ENCODE data around the gene ZC3HAV1L.
A peak's percentile ranks its signal among the peaks of the same experiment; 100 is the strongest.
"Not testable (repeated sequence)": the region's sequence is repeated elsewhere in the genome, so short reads cannot be mapped to it uniquely, and the experiment has no call there.

Gene ZC3HAV1L

DNA sequence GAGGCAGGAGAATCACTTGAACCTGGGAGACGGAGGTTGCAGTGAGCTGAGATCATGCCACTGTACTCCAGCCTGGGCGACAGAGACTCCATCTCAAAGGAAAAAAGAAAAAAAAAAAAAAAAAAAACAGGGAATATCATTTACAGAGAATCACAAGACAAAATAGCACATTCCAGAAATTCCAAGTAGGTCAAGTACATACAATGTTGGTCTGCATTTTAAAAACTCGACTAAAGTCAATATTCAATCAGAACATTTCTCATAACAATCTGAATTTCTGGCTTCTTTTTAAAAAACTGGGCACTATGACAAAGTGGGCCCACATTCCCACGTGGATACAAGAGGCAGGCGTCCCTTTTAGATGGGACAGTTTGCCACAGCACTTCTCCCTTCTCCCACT lies 12.8 kb downstream of the ZC3HAV1L start:
- no peak for DNase-seq (ENCODE audit: extremely low read depth in 1 of 2, low read depth in 1 of 2)

DNA sequence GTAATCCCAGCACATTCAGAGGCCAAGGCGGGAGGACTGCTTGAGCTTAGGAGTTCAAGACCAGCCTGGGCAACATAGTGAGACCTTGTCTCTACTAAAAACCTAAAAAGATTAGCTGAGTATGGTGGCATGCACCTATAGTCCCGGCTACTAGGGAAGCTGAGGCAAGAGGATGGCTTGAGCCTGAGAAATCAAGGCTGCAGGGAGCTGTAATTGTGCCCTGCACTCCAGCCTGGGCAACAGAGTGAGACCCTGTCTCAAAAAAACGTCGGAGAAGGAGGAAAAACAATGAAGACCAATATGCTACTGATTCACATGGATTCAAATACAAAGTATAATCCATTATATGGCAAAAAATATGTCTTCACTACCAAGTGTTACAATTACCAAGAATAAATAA lies 13.6 kb downstream of the ZC3HAV1L start:
- DNase-seq (ENCODE audit: extremely low read depth in 1 of 2, low read depth in 1 of 2) = no peak

DNA sequence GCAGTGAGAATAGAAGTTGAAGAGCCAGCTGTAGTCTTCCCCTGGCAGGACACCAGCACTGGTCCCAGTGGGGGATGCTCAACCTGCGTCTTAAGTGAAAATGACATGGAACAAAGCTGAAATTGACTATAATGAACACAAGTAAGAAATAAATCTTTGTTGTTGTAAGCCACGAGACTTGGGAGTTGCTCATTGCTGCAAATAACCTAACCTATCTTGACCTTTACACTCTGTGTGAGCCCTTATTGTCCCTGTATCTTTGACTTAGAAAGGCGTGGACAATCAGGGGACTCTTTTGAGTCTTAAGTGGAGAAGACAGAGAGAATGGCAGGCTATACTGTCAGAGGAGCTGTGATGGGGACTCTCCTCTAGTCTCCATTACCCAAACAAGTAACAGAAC lies 16.9 kb downstream of the ZC3HAV1L start:
- no peak for DNase-seq (ENCODE audit: extremely low read depth in 1 of 2, low read depth in 1 of 2)

DNA sequence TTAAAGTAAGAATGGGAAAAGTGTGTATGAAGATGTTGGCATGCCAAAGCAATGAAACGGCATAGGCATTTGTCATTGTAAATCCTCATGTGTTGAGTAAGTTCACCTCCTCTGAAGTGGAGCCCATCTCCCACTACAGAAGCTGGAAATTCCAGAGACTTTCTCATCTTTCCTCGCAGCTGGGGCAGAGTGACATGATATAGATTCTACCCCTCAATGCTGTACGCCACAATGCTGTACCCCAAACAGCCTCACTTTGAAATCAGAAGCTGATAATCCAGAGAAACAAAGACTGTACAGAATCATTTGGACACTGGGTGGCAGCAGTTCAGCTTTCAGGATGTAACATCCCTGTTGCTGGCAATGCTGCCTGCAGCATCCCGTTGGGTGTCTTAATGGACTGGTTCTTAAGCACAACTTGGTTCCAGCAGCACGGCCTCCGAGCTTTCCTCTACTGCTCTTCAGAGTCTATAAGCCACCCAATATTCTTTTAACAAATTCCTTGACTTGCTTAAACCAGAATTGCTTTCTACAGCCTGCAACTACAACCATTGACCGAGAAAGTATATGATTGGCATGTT lies 18.8 kb downstream of the ZC3HAV1L start:
- peak; percentile 8 to 37 for DNase-seq (ENCODE audit: extremely low read depth in 1 of 2, low read depth in 1 of 2)

DNA sequence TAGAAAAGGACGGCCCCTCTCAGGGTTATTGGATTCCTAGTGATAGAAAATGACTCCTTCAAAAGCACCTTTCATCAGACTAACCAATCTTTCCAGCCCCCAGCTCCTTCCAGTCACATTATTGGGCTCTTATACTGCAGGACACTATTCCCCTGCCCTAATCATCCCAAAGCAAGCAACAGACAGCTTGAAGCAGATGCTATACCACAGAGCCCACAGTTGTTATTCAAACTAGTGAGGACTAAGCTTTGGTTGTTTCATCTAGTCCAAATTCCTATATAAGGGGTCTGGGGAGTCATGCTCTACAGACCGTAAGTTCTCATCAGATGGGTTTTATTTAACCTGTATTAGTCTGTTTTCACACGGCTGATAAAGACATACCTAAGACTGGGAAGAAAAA lies 24.5 kb downstream of the ZC3HAV1L start:
- no peak for DNase-seq (ENCODE audit: extremely low read depth in 1 of 2, low read depth in 1 of 2)

DNA sequence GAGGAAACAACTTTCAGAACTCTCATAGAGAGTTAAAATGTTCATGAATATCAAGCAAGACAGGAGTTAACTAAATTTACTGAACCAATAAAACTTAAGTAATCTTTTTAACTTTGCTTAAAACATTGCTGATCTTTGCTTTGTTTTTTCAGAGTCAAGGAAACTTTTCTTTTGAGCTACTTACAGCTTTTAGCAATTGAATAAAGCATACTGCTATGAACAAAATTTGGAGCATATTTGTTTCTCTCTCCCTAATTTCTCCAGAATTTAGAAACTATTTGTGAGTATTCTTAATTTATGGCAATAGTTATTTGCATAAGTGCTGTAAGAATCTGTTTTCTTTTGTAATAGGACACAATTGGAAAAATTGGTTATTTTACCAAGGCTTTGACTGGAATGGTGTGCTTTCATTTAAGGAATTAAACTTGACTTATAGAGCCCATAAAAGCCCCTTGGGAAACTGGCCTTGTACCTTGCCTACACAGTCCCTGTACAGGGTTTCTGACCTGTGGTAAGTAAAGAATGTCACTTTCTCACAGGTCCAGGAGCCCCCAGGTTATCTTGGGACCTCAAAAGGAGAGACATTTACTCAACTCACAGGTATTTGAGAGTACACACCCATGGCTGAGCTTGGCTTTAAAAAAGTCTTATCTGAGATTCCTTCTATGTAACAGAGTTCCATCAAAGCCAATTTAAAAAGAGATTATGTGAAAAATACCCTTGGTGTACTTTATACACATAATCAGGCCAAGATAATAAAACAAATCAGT lies 31.3 kb downstream of the ZC3HAV1L start:
- no peak for DNase-seq (ENCODE audit: extremely low read depth in 1 of 2, low read depth in 1 of 2)

DNA sequence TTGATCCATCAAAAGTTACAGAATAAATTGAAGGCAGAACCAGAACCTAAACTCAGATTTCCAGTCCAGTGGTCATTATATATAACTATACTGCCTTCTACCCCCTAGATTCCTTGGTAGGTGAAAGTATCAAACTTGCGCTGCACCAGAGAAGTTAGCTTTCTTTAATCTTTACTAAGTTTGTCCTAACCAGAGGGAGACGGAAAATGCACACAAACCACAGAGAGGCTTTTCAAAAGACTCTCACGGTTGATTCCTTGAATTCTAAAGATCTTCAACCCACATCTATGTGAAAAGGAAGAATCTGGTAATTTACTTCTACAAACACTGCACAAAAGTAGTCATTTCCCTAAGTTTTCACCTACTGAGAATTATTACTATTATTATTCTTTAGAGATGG lies 36.4 kb downstream of the ZC3HAV1L start:
- DNase-seq (ENCODE audit: extremely low read depth in 1 of 2, low read depth in 1 of 2) = no peak

DNA sequence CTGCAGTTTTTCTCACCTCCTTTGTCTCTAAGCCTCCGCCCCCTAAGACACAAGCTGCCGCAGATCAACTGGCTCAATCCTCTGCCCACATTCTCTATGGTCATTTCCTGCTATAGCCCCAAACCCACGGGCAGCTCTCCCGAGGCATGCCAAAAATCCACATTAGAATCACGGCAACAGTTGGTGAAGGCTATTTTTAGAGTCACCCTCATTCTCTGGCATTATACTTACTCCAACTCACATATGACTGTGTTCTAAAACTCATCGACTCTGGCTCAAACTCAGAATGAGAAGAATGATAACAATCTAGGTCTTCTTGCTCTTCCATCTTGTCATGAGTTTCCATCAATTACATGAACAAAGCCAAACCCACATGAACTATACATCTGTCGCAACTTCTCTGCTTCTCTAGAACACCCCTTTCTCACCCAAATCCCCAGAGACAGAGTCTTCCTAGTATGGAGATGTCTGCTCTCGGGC lies 43.8 kb downstream of the ZC3HAV1L start:
- no peak for DNase-seq (ENCODE audit: extremely low read depth in 1 of 2, low read depth in 1 of 2)

DNA sequence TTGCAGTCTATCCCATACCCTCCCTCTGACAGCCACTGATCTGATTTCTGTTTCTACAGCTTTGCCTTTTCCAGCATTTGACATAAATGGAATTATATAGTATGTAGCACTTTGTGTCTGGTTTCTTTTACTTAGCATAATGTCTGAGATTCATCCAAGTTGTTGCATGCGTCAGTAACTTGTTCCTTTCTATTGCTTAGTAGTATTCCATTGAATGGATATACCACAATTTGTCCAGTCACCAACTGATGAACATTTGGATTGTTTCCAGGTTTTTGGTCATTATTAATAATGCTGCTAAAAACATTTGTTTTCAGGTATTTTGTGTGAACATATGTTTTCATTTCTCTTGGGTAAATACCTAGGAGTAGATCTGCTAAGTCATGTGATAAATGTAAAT lies 48.2 kb downstream of the ZC3HAV1L start:
- no peak for DNase-seq (ENCODE audit: extremely low read depth in 1 of 2, low read depth in 1 of 2)

DNA sequence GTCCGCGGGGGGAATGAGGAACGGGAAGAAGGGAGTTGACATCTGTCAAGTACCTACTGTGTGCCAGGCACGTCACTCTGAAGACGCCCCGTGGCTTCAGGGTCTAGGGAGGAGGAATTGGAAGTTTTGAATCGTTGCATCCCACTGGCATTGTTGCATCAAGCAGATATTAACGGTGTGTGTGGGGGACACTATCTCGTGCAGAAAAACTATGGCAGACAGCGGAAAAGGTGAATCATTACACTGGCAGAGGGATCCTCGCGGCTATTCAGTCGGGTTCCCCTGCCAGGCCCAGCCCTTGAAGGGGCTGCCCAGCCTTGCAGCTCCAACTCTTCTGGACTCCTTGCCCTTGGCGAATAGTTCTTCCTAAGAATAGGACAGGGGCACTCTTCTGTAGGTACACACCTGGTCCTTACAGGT lies 53.6 kb downstream of the ZC3HAV1L start:
- no peak for DNase-seq (ENCODE audit: extremely low read depth in 1 of 2, low read depth in 1 of 2)

DNA sequence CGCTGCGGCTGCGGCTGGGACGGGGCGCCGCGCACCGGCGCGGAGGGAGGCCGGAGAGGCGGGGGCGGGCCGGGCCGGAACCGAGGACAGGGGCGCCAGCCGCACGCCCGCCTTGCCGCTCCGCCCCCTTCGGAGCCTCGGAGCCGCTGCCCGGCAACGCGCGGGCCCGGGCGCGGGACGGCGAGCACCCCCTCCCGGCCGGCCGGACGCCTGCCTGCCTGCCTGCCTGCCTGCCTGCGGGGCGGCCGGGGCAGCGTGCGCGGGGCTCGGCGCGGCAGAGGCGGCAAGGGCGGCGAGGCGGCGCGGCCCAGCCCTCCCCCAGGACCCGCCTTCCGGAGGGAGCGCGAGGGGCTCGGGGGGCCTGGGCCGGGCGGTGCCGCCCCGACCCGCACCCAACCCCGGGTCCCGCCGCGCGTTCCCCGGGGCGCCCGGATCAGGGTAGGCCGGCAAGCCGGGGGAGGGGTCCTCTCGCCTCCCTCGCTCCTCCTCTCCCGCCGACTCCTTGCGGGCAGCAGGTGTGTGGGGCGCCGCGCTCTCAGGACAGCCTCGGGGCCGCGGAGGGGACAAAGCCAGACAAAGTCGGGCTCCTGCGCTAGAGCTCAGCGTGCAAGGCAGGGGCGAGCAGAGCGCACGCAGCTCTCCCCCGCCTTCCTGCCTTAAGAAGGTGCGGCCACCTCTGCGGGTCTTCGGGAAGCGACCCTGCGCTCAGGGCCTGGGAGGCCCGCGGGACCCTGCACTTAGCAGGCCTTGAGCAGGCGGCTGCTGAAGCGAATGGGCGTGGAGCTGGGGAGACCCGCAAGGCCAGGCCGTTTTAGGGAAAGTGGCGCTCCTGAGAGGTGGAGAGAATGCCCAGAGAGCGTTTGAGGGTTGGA lies 54.3 kb downstream of the ZC3HAV1L start, which contains the start of gene KIAA1549:
Gene KIAA1549, minus strand, starts transcription at position 58 of the 872 bp plus-strand sequence. CDS start 120 bp downstream, outside the sequence.
- DNase-seq (ENCODE audit: extremely low read depth in 1 of 2, low read depth in 1 of 2) = peak; percentile 15 to 45

DNA sequence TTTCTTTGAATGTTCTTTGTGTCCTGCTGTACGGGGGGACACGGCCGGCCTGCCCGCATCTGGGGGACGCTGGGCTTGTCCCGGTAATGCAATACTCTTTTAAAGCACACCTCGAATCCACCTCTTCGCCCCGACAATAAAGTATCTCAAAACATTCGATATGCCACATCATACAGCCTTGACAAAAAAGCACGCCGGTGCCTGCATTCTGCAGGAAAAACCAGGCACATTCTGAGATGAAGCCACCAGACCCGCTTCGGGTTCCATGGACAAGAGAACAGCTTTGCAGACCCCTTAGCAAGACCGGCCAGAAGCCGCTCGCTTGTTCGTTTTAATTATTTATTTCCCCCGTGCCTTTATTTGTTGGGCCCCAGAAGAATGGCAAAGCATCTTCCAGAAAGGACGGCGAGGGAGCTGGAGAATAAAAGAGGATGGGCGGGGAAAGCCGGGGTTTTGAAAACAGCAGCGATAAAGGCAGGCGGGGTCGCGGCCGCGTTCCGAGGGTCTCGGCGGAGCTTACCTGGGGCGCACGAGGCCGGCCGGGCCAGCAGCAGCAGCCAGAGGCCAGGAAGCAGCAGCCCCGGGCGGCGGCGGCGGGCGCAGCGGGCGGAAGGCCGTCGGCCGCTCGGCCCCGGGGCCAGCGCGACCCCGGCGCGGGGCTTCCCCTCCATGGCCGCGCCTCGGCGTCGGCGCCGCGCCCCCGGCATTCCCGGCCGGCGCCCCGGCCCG lies 55.1 kb downstream of the ZC3HAV1L start:
- no peak for DNase-seq (ENCODE audit: extremely low read depth in 1 of 2, low read depth in 1 of 2)

DNA sequence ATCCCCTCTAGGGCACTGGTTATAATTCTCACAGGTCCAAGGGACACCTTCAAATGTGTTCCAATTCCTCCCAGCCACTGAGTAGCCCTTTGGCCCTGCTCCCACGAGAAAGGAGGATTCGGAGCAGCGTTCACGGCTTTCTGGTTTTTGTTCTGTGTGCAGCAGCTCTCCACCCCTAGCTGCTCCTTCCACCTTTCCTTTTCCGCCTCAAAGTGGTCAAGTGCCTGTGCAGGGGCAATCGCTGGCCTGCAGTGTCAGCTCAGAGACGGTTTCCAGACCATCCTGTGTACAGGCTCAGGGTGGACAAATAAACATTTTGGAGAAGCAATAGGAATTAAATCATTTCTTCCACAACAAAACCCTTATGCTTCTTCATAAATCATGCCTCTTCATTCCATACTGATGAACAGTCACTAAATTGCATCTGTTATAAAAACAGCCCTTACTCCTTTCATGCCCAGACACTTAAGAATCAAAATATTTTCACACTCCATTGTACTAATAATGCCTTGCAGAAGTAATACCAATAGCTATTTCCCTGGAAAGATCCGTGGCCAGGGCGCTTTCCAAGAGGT lies 55.8 kb downstream of the ZC3HAV1L start:
- no peak for DNase-seq (ENCODE audit: extremely low read depth in 1 of 2, low read depth in 1 of 2)

DNA sequence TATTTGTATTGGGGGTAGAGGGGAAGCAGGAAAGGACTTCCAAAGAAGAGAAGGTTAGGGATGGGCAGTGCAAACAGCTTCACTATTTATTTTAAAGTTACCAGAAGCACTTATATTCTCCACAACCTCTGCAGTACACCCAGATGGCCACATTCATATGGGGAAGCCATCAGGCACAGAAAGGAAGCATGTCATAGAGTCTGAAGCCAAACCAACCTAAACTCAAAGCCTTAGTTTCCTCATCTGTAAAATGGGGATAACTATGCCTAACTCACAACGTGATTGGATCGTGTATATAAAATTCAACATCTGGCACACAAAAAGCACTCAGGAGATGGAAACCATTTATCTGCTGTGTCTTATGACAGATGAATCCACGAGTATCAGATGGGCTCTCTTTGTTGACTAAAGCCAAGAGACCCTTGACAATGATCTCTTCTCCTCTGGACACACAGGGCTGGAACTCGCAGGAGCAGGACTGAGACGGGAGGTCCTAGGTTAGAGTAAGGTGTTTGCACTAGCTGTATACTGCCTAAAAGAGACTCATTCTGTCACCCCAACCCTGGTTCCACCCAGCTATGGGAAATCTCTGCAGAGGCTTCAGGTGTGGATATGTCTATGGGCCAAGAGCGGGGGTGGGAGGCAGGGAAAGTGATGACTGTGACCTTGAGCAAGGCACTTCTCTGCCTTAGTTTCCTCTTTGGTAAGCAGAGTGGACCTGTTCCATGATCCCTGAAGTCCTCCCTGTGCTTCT lies 56.4 kb downstream of the ZC3HAV1L start:
- DNase-seq (ENCODE audit: extremely low read depth in 1 of 2, low read depth in 1 of 2) = no peak

DNA sequence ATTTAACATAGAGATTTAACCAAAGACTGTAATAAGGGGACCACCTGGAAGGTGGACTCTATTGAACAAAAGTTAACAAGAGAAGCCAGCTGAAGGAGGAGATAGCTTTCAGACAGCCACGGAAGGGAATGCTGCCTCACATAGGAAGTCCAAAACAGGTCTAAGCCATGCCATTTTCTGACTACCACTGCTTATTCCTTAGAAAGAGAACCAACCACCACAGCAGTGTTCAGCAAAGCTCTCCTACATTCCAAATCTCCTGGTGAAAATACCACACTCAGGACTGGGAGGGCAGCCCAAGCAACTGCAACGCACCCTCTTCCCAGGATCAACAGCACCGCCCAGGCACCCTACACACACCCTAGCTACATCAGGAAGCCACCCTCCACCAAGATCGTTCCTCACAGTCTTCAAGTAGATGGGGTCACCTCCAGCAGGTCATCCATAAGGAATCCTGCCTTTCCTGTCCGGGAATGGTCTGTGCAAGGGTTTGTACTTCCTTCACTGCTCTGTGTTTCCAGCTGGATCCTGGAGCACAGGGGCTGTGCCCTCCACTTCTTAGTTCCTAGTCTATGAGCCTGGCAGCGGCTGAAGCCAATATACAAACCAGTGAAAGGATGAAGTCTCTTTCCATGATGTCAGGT lies 57.2 kb downstream of the ZC3HAV1L start:
- DNase-seq (ENCODE audit: extremely low read depth in 1 of 2, low read depth in 1 of 2) = no peak

DNA sequence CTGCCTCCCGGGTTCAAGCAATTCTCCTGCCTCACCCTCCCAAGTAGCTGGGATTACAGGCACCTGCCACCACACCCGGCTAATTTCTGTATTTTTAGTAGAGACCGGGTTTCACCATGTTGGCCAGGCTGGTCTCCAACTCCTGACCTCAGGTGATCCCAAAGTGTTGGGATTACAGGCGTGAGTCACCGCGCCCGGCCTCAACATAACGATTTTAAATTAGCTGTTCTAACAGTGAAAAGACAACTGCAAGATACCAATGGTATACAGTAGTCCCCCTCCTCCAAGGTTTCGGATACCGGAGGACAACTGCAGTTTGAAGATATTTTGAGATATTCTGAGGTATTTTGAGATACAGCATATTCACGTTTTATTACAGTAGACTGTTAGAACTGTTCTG lies 59.7 kb downstream of the ZC3HAV1L start:
- not testable (repeated sequence) for DNase-seq (ENCODE audit: extremely low read depth in 1 of 2, low read depth in 1 of 2)

All from stimulated activated CD8-positive, alpha-beta memory T cell treated with anti-CD3 and anti-CD28 coated beads, Interleukin-7, amount 100 ng/mL, for 48 hours (primary cell).